Hypothalamus (tissue), 51 donors: ENCODE data around the gene ADCY3.

Source experiments
- DNase-seq, 51 donors: peaks; one replicate each; lab custom pipeline; 2025; lab: John Stamatoyannopoulos, UW

The ADCY3 gene

GRCh38 chr2:24908461-24908901 is 11.6 kb downstream of the ADCY3 start:
- no peak for DNase-seq

DNA sequence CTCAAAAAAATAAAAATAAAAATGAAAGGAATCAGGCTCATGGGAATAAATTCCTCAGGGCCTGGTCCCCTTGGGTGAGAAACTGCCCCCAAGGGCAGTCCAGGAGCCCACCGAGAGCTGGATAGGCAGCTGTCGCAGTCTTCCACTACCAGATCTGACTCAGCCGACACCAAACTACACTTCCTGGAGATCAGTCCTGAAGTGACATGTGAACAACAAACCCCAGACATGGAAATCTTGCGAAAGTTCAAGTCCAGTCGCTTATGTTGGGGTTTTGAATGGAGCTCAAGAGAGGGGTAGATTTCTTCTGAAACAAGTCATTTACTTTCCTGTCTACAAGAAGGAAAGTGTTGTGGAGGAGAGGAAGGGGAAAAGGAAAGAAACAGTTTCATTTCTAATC is 12.9 kb downstream of the ADCY3 start:
- no peak for DNase-seq

GRCh38 chr2:24906466-24906865 is 13.6 kb downstream of the ADCY3 start:
- DNase-seq, result no peak

GRCh38 chr2:24903161-24904103 is 16.6 kb downstream of the ADCY3 start:
- no peak for DNase-seq

GRCh38 chr2:24899361-24899910 is 20.6 kb downstream of the ADCY3 start:
- DNase-seq, result no peak

- no peak for DNase-seq
These were observed 21.6 kb downstream of the ADCY3 start for GRCh38 chr2:24898122-24899109.

GRCh38 chr2:24894750-24895149 is 25.3 kb downstream of the ADCY3 start:
- DNase-seq, result no peak

- DNase-seq, result no peak
These were observed 26.1 kb downstream of the ADCY3 start for GRCh38 chr2:24893934-24894333.

DNA sequence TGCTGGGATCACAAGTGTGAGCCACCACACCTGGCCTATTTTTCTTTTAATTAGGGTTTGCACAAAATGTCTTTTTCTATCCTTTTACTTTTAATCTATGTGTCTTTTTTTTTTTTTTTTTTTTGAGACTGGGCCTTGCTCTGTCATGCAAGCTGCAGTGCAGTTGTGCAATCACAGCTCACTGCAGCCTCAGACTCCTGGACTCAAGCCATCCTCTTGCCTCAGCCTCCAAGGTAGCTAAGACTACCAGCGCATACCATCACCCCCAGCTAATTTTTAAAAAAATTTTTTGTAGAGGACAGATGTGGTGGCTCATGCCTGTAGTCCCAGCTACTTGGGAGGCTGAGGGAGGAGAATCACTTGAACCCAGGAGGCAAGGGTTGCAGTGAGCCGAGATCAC is 27.1 kb downstream of the ADCY3 start:
- DNase-seq, result no peak

GRCh38 chr2:24891201-24891600 is 28.8 kb downstream of the ADCY3 start:
- DNase-seq, result no peak

GRCh38 chr2:24889221-24889620 is 30.8 kb downstream of the ADCY3 start:
- no peak for DNase-seq

- DNase-seq, result no peak
These were observed 31.9 kb downstream of the ADCY3 start for GRCh38 chr2:24888177-24888576.

DNA sequence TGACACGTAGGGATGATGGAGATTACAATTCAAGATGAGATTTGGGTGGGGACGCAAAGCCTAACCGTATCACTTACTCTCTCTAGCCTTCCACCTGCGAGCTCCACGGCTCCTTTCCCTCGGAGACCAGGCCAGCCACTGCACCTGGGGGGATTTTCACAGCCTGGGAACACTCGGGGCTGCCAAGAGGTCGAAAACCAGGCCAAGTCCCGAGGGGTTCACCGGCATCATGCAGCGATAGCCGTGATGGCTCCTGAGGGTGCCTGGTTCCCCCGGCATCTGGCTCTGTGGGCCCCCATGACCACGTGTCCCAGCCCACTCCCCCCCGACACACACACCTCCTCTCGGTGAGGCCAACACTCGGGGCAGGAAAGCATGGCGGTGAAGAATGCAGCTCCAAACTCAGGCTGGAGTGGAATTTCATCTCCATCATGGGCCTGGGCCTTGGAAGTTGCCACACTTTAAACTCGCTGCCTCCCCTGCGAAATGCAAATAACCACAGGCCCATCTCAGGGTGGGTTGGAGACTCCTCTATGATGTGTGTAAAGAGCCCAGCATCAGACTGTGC is 32.6 kb downstream of the ADCY3 start:
- DNase-seq, result no peak

DNA sequence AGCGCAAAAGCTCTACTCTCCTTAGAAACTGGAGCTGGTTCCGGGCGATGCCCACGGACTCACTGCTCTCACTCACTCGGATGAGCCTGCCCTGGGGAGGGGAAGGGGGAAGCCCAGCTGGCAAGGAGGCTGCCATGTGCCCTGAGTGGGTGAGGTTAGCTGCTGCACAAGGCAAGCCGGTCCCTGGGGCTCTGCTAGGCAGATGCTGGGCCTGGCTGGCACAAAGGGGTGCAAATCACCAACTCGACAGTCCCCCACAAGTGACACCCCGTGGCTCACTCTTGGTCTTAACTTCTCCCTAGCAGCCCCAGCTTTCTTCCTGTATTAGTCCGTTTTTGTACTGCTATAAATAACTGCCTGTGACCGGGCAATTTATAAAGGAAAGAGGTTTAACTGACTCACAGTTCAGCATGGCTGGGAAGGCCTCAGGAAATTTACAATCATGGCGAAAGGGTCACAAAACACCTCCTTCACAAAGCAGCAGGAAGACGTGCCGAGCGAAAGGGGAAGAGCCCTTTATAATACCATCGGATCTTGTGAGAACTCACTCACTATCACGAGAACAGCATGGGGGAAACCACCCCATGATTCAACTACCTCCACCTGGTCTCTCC is 33.2 kb downstream of the ADCY3 start:
- DNase-seq, result peak in 2 of 51 donors; percentile 11 to 26

GRCh38 chr2:24886126-24886501 is 33.9 kb downstream of the ADCY3 start:
- DNase-seq, result no peak

- peak in 1 of 51 donors; percentile 15 for DNase-seq
These were observed 34.6 kb downstream of the ADCY3 start for GRCh38 chr2:24885221-24886125.

GRCh38 chr2:24883946-24884345 is 36.1 kb downstream of the ADCY3 start:
- DNase-seq, result no peak

GRCh38 chr2:24881623-24882022 is 38.4 kb downstream of the ADCY3 start:
- DNase-seq, result peak in 10 of 51 donors; percentile 11 to 50 (median 17)

- DNase-seq, result peak in 12 of 51 donors; percentile 7 to 62 (median 32)
These were observed 38.9 kb downstream of the ADCY3 start for GRCh38 chr2:24881158-24881557.
